NB4 (cell line): ENCODE results near the gene LTBP2.

ENCODE experiments used
- DNase-seq: peaks from one replicate; pipeline ENCODE4 v3.0.0; 2010; ENCODE audit warnings: low read depth
- H3K4me3 ChIP-seq: one replicate; pipeline ENCODE4 v1.5.1; 2011; ENCODE audit warnings: mild to moderate bottlenecking, low read depth, low read length, moderate library complexity
- MYC ChIP-seq: IDR thresholded peaks from 2 replicates; pipeline ENCODE4 v1.6.1; 2011; ENCODE audit warnings: low read depth, low read length
- POLR2A ChIP-seq: IDR thresholded peaks from 2 replicates; pipeline ENCODE4 v1.6.1; 2011; ENCODE audit warnings: mild to moderate bottlenecking; ENCODE audit not compliant: insufficient read length; ENCODE audit errors: extremely low read depth
- TF ChIP-seq, protein P1 (sequence below): IDR thresholded peaks from 2 replicates; pipeline ENCODE4 v1.6.1; 2011; ENCODE audit warnings: low read depth, low read length
- TF ChIP-seq, protein P2 (sequence below): IDR thresholded peaks from one replicate; pipeline ENCODE4 v1.5.1; 2012; ENCODE audit warnings: low read depth, low read length

LTBP2 gene

GRCh38 chr14:74612350-74613021 is 449 bp upstream of the LTBP2 start:
- TF ChIP-seq, protein P1, sequence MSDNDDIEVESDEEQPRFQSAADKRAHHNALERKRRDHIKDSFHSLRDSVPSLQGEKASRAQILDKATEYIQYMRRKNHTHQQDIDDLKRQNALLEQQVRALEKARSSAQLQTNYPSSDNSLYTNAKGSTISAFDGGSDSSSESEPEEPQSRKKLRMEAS = no peak
- no peak for TF ChIP-seq POLR2A
- TF ChIP-seq, protein P2, sequence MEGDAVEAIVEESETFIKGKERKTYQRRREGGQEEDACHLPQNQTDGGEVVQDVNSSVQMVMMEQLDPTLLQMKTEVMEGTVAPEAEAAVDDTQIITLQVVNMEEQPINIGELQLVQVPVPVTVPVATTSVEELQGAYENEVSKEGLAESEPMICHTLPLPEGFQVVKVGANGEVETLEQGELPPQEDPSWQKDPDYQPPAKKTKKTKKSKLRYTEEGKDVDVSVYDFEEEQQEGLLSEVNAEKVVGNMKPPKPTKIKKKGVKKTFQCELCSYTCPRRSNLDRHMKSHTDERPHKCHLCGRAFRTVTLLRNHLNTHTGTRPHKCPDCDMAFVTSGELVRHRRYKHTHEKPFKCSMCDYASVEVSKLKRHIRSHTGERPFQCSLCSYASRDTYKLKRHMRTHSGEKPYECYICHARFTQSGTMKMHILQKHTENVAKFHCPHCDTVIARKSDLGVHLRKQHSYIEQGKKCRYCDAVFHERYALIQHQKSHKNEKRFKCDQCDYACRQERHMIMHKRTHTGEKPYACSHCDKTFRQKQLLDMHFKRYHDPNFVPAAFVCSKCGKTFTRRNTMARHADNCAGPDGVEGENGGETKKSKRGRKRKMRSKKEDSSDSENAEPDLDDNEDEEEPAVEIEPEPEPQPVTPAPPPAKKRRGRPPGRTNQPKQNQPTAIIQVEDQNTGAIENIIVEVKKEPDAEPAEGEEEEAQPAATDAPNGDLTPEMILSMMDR = peak; percentile 32
- no peak for TF ChIP-seq MYC
- H3K4me3 ChIP-seq = no peak overlapping the region
- peak; percentile 79 for DNase-seq

- no peak for DNase-seq
- TF ChIP-seq POLR2A (no peak), MYC (no peak)
- TF ChIP-seq, protein P1 = no peak
- TF ChIP-seq, protein P2 = no peak
- H3K4me3 ChIP-seq = no peak overlapping the region
Observed at GRCh38 chr14:74610866-74611649, 979 bp downstream of the LTBP2 start.

GRCh38 chr14:74610199-74610865 is 1.7 kb downstream of the LTBP2 start:
- TF ChIP-seq, protein P2 = no peak
- H3K4me3 ChIP-seq = no peak overlapping the region
- DNase-seq = no peak

DNA sequence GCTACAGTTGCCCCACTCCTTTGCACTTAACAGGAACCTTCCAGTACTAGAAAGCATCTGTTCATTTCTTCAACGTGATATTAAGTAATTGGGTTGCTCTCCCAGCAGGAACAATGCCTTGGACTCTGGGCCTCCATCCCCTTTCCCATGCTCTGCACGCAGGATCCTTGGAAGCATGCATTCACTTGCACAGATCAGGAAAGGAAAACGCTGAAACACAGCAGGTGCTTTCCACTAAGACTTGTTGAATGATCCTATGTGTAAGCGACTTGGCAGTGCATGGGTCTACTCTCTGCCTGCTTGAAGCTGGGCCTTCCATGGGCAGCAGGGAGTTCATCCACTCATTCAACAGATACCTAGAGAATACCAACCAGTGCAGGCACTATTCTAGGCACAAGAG is 2.3 kb downstream of the LTBP2 start:
- no peak for DNase-seq
- no peak overlapping the region for H3K4me3 ChIP-seq

DNA sequence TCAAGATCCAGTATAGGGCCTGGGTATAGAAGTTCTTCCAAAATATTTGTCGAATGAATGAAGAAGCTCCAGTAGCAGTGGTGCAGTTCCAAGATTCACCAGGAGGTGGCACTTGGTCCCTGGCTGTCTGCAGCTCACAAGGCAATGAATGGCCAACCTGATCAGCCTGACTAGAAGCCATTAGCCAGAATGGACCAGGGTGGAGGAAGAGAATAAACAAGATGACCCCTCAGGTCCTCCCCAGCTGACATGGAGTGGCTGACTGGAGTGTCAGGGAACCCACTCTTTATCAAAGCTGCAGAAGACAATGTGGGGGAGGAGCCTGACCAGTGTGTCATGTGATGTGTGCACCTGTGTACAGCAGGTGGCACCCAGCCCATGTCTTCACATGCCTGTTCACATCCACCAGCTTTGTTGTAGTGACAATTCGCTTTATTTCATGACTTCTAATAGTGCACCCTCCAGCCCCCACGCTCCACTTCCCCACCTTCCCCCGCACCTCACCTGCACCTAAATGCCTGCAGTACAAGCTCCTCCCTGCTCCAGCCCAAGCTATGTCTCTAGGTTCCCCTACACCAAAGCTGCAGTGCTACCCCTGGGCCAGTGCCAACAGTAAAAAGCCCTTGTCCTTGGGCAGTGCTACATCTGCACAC is 3.0 kb downstream of the LTBP2 start:
- H3K4me3 ChIP-seq = no peak overlapping the region
- TF ChIP-seq, protein P2 = peak; percentile 96
- TF ChIP-seq, protein P1 = 0 out of 2 replicates have a peak, but pooled peaks have one; percentile 30
- TF ChIP-seq POLR2A (no peak), MYC (peak; percentile 56; the same call in 1 of the 2 replicates)

More for the DNA sequence above, 2.3 kb downstream of the LTBP2 start:
- TF ChIP-seq, protein P2 = no peak
- TF ChIP-seq MYC (no peak), POLR2A (no peak)
- TF ChIP-seq, protein P1 = no peak

More for the DNA sequence above, 3.0 kb downstream of the LTBP2 start:
- DNase-seq = peak; percentile 84
